ENCODE data around the gene ST8SIA5. TPM values are rescaled to one million over a fixed set of nuclear protein-coding genes. Genes with fewer than 3 reads are reported as not detected.

Gene ST8SIA5
- total and polyA plus RNA-seq, 2 experiments from 2014 or later = 3.3 to 4.8 TPM

GRCh38 chr18:46702471-46702870 is 54.4 kb downstream of the ST8SIA5 start:
- Histone ChIP-seq H3K4me1 (ENCODE audit: insufficient read depth) (peaks cover 5% of the 10 kb centered on the region), H3K27ac (ENCODE audit: low read depth) (no peak overlapping the region), H3K36me3 (ENCODE audit: insufficient read depth) (no peaks in the 10 kb centered on the region), H3K4me3 (no peak overlapping the region), H3F3A (replicated peaks; ENCODE audit: low read depth) (no peaks in the 10 kb centered on the region), H3K9me2 (ENCODE audit: insufficient read depth) (no peaks in the 10 kb centered on the region), H3K79me2 (replicated peaks; ENCODE audit: insufficient read depth) (no peaks in the 10 kb centered on the region), H4K20me1 (replicated peaks; ENCODE audit: insufficient read depth) (no peaks in the 10 kb centered on the region), H3K27me3 (ENCODE audit: insufficient read depth) (no peaks in the 10 kb centered on the region), H2AFZ (no peak overlapping the region), H3K4me2 (no peak overlapping the region)
- DNase-seq (ENCODE audit: low spot score) (no peak), ATAC-seq (no peak)
- H3K9me3 Mint-ChIP-seq = peaks cover 2% of the 10 kb centered on the region; the same call in 2 of the 3 replicates
- H3K27ac Mint-ChIP-seq = no peak overlapping the region
- no peak for TF ChIP-seq EZH2phosphoT487 (IDR thresholded peaks at IDR 0.05; ENCODE audit: unreplicated experiment)
- TF ChIP-seq ETS1 (IDR thresholded peaks at IDR 0.05) = no peak
- TF ChIP-seq REST (IDR thresholded peaks at IDR 0.05; ENCODE audit: unreplicated experiment) = no peak
- H3K36me3 Mint-ChIP-seq (ENCODE audit: low read depth) = no peaks in the 10 kb centered on the region
- H3K4me1 Mint-ChIP-seq = peaks cover 13% of the 10 kb centered on the region
- H3K27me3 Mint-ChIP-seq (ENCODE audit: insufficient read depth, low read depth, poor library complexity) = peaks cover 6% of the 10 kb centered on the region
- no peak overlapping the region for H3K4me3 Mint-ChIP-seq

GRCh38 chr18:46700066-46700824 is 56.6 kb downstream of the ST8SIA5 start:
- DNase-seq (ENCODE audit: low spot score) (no peak), ATAC-seq (no peak)
- no peaks in the 10 kb centered on the region for H3F3A ChIP-seq (replicated peaks; ENCODE audit: low read depth)
- no peaks in the 10 kb centered on the region for H4K20me1 ChIP-seq (replicated peaks; ENCODE audit: insufficient read depth)
- peaks cover 5% of the 10 kb centered on the region for H3K4me1 Mint-ChIP-seq
- H3K36me3 Mint-ChIP-seq (ENCODE audit: low read depth) = no peaks in the 10 kb centered on the region
- H2AFZ ChIP-seq = no peak overlapping the region
- H3K27ac Mint-ChIP-seq = no peak overlapping the region
- no peaks in the 10 kb centered on the region for H3K27me3 ChIP-seq (ENCODE audit: insufficient read depth)
- no peak overlapping the region for H3K4me2 ChIP-seq
- H3K4me3 Mint-ChIP-seq = no peak overlapping the region
- H3K9me3 Mint-ChIP-seq = peaks cover 2% of the 10 kb centered on the region; the same call in 2 of the 3 replicates
- no peak overlapping the region for H3K27ac ChIP-seq (ENCODE audit: low read depth)
- no peaks in the 10 kb centered on the region for H3K4me1 ChIP-seq (ENCODE audit: insufficient read depth)
- no peaks in the 10 kb centered on the region for H3K36me3 ChIP-seq (ENCODE audit: insufficient read depth)
- peaks cover 6% of the 10 kb centered on the region for H3K27me3 Mint-ChIP-seq (ENCODE audit: insufficient read depth, low read depth, poor library complexity)
- no peaks in the 10 kb centered on the region for H3K79me2 ChIP-seq (replicated peaks; ENCODE audit: insufficient read depth)
- no peaks in the 10 kb centered on the region for H3K9me2 ChIP-seq (ENCODE audit: insufficient read depth)
- no peak overlapping the region for H3K4me3 ChIP-seq
- TF ChIP-seq EZH2 (IDR thresholded peaks at IDR 0.05; ENCODE audit: low read depth, unreplicated experiment) (no peak), REST (IDR thresholded peaks at IDR 0.05; ENCODE audit: unreplicated experiment) (no peak), EZH2phosphoT487 (IDR thresholded peaks at IDR 0.05; ENCODE audit: unreplicated experiment) (no peak), JUNB (IDR thresholded peaks at IDR 0.05; ENCODE audit: unreplicated experiment) (no peak), STAT1 (IDR thresholded peaks at IDR 0.05; ENCODE audit: unreplicated experiment) (no peak), ZNF114 (CRISPR knock-in tag; IDR thresholded peaks at IDR 0.05) (no peak), ETS1 (IDR thresholded peaks at IDR 0.05) (no peak), NANOG (IDR thresholded peaks at IDR 0.05; ENCODE audit: borderline replicate concordance) (no peak), CTCF (conservative IDR thresholded peaks at IDR 0.05; ENCODE audit: low read depth in 2 of 2) (no peak), CREB1 (CRISPR knock-in tag; IDR thresholded peaks at IDR 0.05; ENCODE audit: low read depth) (no peak), POLR2AphosphoS5 (IDR thresholded peaks at IDR 0.05; ENCODE audit: low read depth) (no peak)
